Activated T-cell treated with anti-CD3 and anti-CD28 coated beads for 4 hours (primary cell): Measurements from ENCODE around the gene MED9.

Experiments
- DNase-seq: peaks from one replicate; pipeline ENCODE4 v3.0.0-alpha.2; 2020

Gene MED9

GRCh38 chr17:17519886-17520285 lies 43.1 kb downstream of the MED9 start:
- no peak for DNase-seq

GRCh38 chr17:17520599-17521232 lies 43.9 kb downstream of the MED9 start:
- no peak for DNase-seq

- no peak for DNase-seq
Measured at GRCh38 chr17:17523001-17523730, 46.4 kb downstream of the MED9 start.

- DNase-seq = no peak
Measured at GRCh38 chr17:17523731-17524490, 47.1 kb downstream of the MED9 start.

- DNase-seq = no peak
Measured at GRCh38 chr17:17525311-17525710, 48.5 kb downstream of the MED9 start.

- no peak for DNase-seq
Measured at GRCh38 chr17:17525956-17526355, 49.2 kb downstream of the MED9 start.

- DNase-seq = no peak
Measured at GRCh38 chr17:17526369-17526768, 49.6 kb downstream of the MED9 start.

GRCh38 chr17:17527534-17527933 lies 50.7 kb downstream of the MED9 start:
- DNase-seq = no peak

- no peak for DNase-seq
Measured at GRCh38 chr17:17527956-17528500, 51.2 kb downstream of the MED9 start.

GRCh38 chr17:17528696-17529652 lies 52.2 kb downstream of the MED9 start:
- no peak for DNase-seq

GRCh38 chr17:17531156-17531555 lies 54.4 kb downstream of the MED9 start:
- no peak for DNase-seq

- no peak for DNase-seq
Measured at GRCh38 chr17:17532991-17533390, 56.2 kb downstream of the MED9 start.

- DNase-seq = no peak
Measured at GRCh38 chr17:17533901-17534441, 57.2 kb downstream of the MED9 start.

- DNase-seq = no peak
Measured at GRCh38 chr17:17535957-17536356, 59.2 kb downstream of the MED9 start.

- no peak for DNase-seq
Measured at GRCh38 chr17:17536702-17537101, 59.9 kb downstream of the MED9 start.

- no peak for DNase-seq
Measured at GRCh38 chr17:17537311-17538099, 60.7 kb downstream of the MED9 start.

- DNase-seq = no peak
Measured at GRCh38 chr17:17538417-17539391, 61.9 kb downstream of the MED9 start.

- DNase-seq = no peak
Measured at GRCh38 chr17:17539591-17539990, 62.8 kb downstream of the MED9 start.

GRCh38 chr17:17540278-17540906 lies 63.6 kb downstream of the MED9 start:
- DNase-seq = no peak
